Kidney (tissue), 14 donors: ENCODE data around the gene SULT2B1. TPM values are rescaled to one million over a fixed set of nuclear protein-coding genes. Genes with fewer than 3 reads are reported as not detected.

Experiments
- DNase-seq, 5 donors: peaks; one replicate each; pipeline ENCODE4 v3.0.0-alpha.2; 2013 to 2020
- FAIRE-seq: peaks from 2 replicates; lab custom pipeline; 2012; peaks lifted over from hg19 to GRCh38; lab: Jason Lieb, UNC
- H3K27ac ChIP-seq, 2 donors: one replicate each; pipeline ENCODE4 v1.7.0; 2013; ENCODE audit warnings: low read depth in 2 of 2, low read length in 2 of 2, inconsistent platforms in 1 of 2
- H3K27me3 ChIP-seq: one replicate; pipeline ENCODE4 v1.7.1; 2013; ENCODE audit warnings: low read length, inconsistent platforms; ENCODE audit not compliant: control insufficient read depth, insufficient read depth
- H3K36me3 ChIP-seq, 3 donors: one replicate each; pipeline versions ENCODE4 v1.7.0 to v1.7.1; 2013; ENCODE audit warnings: low read length in 3 of 3, control low read depth in 1 of 3, inconsistent platforms in 1 of 3; ENCODE audit not compliant: insufficient read depth in 3 of 3, control insufficient read depth in 2 of 3
- H3K4me1 ChIP-seq, 3 donors: one replicate each; pipeline versions ENCODE4 v1.7.0 to v1.7.1; 2013; ENCODE audit warnings: low read length in 3 of 3, inconsistent platforms in 1 of 3, low read depth in 1 of 3; ENCODE audit not compliant: control insufficient read depth in 2 of 3, insufficient read depth in 2 of 3
- H3K4me3 ChIP-seq, 3 donors: one replicate each; pipeline versions ENCODE4 v1.7.0 to v1.8.1; 2013; ENCODE audit warnings: low read length in 3 of 3, control low read depth in 1 of 3, inconsistent platforms in 1 of 3
- H3K9ac ChIP-seq, 3 donors: one replicate each; pipeline versions ENCODE4 v1.7.0 to v1.7.1; 2013; ENCODE audit warnings: low read length in 3 of 3, control low read depth in 1 of 3, inconsistent platforms in 1 of 3
- H3K9me3 ChIP-seq, 3 donors: one replicate each; pipeline versions ENCODE4 v1.7.0 to v1.7.1; 2013; ENCODE audit warnings: low read length in 3 of 3, control low read depth in 1 of 3, inconsistent platforms in 1 of 3; ENCODE audit not compliant: control insufficient read depth in 2 of 3, insufficient read depth in 1 of 3
- CTCF ChIP-seq: IDR thresholded peaks from 3 replicates; pipeline ENCODE4 v1.5.1; 2012; ENCODE audit warnings: mild to moderate bottlenecking, moderate library complexity, borderline replicate concordance; ENCODE audit not compliant: insufficient read depth; ENCODE audit errors: extremely low read depth
- intact Hi-C: fragments of 100-400 bp; cut with DNase I; formaldehyde crosslinking; loops from one replicate; pipeline ENCODE4 v1.11.1; 2022
- polyA plus RNA-seq: library from polyadenylated mRNA; stranded (reverse); fragments of 350-450 nt; fragmentation: Illumina TruSeq; extraction: RNeasy Lipid Tissue Mini Kit (QIAGEN cat#74804); gene quantifications from one replicate; pipeline ENCODE4 v1.2.3, GENCODE V29; 2014; ENCODE audit warnings: low read depth, low replicate concordance; ENCODE audit not compliant: insufficient read depth
- total RNA-seq: library from RNA; stranded (reverse); fragmentation: NEBNext Ultra II Directional; extraction: Animal tissue kit (Norgen Biotek cat#: 25700); gene quantifications from one replicate; pipeline ENCODE4 v1.2.1, GENCODE V29; 2021
- donor health status: control.
- donor health status: control.
- donor health status: control.
- donor health status: control.
- donor health status: control.
- donor health status: DM: yes; HTN: yes; CAD: no.
- donor health status: Normal renal cell carcinoma (clear cell type).

SULT2B1 gene
- total and polyA plus RNA-seq, 2 donors from 2014 or later: 2.3 TPM

DNA sequence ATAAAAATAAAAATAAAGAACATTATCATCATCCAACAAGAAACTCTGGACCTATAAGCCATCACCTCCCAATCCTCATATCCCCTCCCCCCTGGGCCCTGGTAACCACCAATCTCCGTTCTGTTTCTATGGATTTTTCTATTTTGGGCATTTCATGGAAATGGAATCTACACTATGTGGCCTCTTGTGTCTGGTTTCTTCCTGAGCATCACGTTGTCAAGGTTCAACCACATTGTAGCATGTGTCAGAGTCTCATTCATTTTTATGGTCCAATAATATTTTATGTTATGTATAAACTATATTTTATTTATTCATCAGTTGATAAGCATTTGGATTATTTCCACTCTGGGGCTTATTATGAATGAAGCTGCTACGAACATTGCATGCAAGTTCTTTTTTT lies 26.9 kb downstream of the SULT2B1 start:
- TF ChIP-seq CTCF: no peak
- H3K4me1 ChIP-seq: peaks cover 0 to 1% (median 0%) of the 10 kb centered on the region in 3 donors
- no peak overlapping the region for H3K9ac ChIP-seq
- intact Hi-C loops: no loop called here
- H3K27ac ChIP-seq: no peak overlapping the region
- no peak for DNase-seq
- no peaks in the 10 kb centered on the region for H3K9me3 ChIP-seq
- H3K36me3 ChIP-seq: no peaks in the 10 kb centered on the region
- no peaks in the 10 kb centered on the region for H3K27me3 ChIP-seq
- FAIRE-seq: no peak
- H3K4me3 ChIP-seq: no peak overlapping the region

DNA sequence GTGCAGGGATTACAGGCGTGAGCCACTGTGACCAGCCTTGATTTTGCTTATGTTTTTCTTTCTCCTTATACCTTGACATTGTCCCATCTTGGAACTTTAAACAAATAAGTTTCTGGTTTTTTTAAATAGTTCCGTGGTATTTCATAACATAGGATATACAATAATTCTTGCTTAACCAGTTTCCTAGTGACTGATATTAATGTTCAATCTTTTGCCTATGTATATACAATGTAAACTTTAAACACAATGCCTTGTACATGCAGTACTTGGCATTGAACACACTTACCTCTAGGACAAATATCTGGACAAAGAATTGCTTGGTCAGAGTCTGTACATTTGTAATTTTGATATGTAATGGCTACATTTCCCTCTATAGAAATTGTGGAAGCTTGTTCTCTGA lies 30.2 kb downstream of the SULT2B1 start:
- no peak for TF ChIP-seq CTCF
- H3K9me3 ChIP-seq: no peaks in the 10 kb centered on the region
- H3K4me1 ChIP-seq: peaks cover 0 to 3% (median 0%) of the 10 kb centered on the region in 3 donors
- H3K36me3 ChIP-seq: no peaks in the 10 kb centered on the region
- no peak overlapping the region for H3K9ac ChIP-seq
- no peaks in the 10 kb centered on the region for H3K27me3 ChIP-seq
- no peak overlapping the region for H3K4me3 ChIP-seq
- no peak for DNase-seq
- intact Hi-C loops: loop anchor here (10.0 kb wide), 2 partner anchors 97 to 317 kb away; no protein-coding TSS in a partner anchor
- no peak overlapping the region for H3K27ac ChIP-seq
- FAIRE-seq: no peak

- H3K4me1 ChIP-seq: peaks cover 0 to 5% (median 0%) of the 10 kb centered on the region in 3 donors
- no peak overlapping the region for H3K4me3 ChIP-seq
- H3K9ac ChIP-seq: no peak overlapping the region
- intact Hi-C loops: loop anchor here (10.0 kb wide), 2 partner anchors 103 to 323 kb away; no protein-coding TSS in a partner anchor
- no peak for TF ChIP-seq CTCF
- H3K27ac ChIP-seq: no peak overlapping the region
- FAIRE-seq (no peak), DNase-seq (no peak)
- H3K36me3 ChIP-seq: no peaks in the 10 kb centered on the region
- H3K27me3 ChIP-seq: no peaks in the 10 kb centered on the region
- no peaks in the 10 kb centered on the region for H3K9me3 ChIP-seq
These were observed 35.4 kb downstream of the SULT2B1 start for GRCh38 chr19:48587387-48587786.
